HL-60 (cell line): ENCODE data around the gene EHD4.

ENCODE experiments used
- DNase-seq, 2 experiments: peaks; one replicate each; pipeline ENCODE4 v3.0.0-alpha.2; 2010 to 2020; ENCODE audit warnings: low read depth in 1 of 2, low spot score in 1 of 2
- H3K27ac ChIP-seq: fragments of 250-450 bp; sonication (Bioruptor Pico); replicated peaks from 2 replicates; pipeline ENCODE4 v1.5.1; 2020; ENCODE audit warnings: mild to moderate bottlenecking, moderate library complexity
- H3K27me3 ChIP-seq: fragments of 250-450 bp; sonication (Bioruptor Pico); 2 replicates; pipeline ENCODE4 v1.5.1; 2021; ENCODE audit warnings: mild to moderate bottlenecking, moderate library complexity; ENCODE audit not compliant: insufficient read depth, poor library complexity, severe bottlenecking
- H3K4me3 ChIP-seq: replicated peaks from 2 replicates; pipeline ENCODE4 v1.5.1; 2011; ENCODE audit warnings: mild to moderate bottlenecking, control low read depth, low read length; ENCODE audit not compliant: insufficient read depth
- GABPA ChIP-seq: IDR thresholded peaks from 2 replicates; pipeline ENCODE4 v1.6.1; 2012; ENCODE audit warnings: low read depth
- POLR2AphosphoS5 ChIP-seq: IDR thresholded peaks from 2 replicates; pipeline ENCODE4 v1.6.1; 2012; ENCODE audit warnings: low read depth
- SPI1 ChIP-seq: IDR thresholded peaks from 2 replicates; pipeline ENCODE4 v1.6.1; 2012; ENCODE audit warnings: low read depth, mild to moderate bottlenecking, borderline replicate concordance
- long read RNA-seq: library from polyadenylated mRNA; unstranded; transcript quantifications from one replicate; pipeline ENCODE4 v2.0.0, GENCODE V29; 2020
- TF ChIP-seq, protein P1 (sequence below): IDR thresholded peaks from one replicate; pipeline ENCODE4 v1.5.1; 2011; ENCODE audit warnings: low read length, control low read depth, inconsistent platforms; ENCODE audit not compliant: insufficient read depth
- TF ChIP-seq, protein P2 (sequence below): IDR thresholded peaks from 2 replicates; pipeline ENCODE4 v1.6.1; 2012; ENCODE audit warnings: low read depth; ENCODE audit not compliant: insufficient replicate concordance

The EHD4 gene
- long read RNA-seq, partial matches to known transcripts, result 0 of 1 reads
- long read RNA-seq, other reads (novel, unspliced or antisense), result 1 of 1 reads

DNA sequence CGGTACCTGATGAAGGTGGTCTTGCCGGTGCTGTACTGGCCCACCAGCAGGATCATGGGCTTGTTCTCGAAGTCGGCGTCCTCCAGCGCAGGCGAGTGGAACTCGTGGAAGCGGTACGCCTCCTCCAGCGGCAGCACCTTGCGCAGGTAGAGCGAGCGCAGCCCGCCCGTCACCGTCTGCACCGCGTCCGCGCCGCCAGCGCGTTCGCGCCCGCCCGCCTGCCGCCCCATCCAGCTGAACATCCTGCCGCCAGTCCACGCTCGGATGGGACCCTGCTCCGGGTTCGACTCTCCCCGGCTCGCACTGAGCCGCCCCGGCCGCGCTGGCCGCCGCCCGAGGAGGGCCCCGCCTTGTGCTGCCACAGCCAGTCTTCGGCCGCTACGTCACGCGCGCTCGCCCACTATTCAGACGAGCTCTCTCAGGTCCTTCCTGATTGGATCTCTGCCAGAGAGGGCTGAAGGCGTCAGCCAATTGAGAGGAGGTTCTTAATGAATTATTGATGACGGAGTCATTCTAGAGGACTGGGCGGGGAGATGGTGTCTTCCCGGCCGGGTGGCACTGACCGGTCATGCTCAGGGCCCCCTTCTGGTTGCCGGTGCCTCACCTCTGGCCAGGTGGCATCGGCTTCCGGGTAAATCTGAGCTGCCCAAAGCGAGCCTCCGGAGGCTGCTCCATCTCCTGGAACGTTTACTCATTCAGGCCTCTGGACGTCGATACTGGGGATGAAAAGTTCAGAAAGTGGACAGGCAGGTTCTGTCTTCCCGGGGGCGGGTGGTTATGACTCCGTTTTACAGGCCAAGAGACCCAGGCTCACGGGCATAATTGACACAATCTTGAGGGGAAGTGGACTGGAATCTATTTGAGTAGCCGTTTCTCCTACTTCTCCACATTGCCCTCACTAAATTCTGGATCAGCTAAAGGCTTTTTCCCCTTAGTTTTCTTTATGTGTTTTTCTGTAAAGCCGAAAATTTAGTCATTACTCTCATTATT is at the start of gene EHD4:
Gene EHD4, minus strand, starts transcription at position 305 of the 990 bp plus-strand sequence. Its CDS starts 63 bp downstream, at position 242.
- H3K27ac ChIP-seq, result peak within 1 kb of the TSS; percentile 13; the same call in 1 of the 2 replicates
- TF ChIP-seq SPI1, result peak; percentile 25; the same call in 1 of the 2 replicates
- no peak for TF ChIP-seq POLR2AphosphoS5
- H3K4me3 ChIP-seq, result peak within 1 kb of the TSS; percentile 75
- no peaks in the 10 kb centered on the region for H3K27me3 ChIP-seq
- DNase-seq, result peak; percentile 95 to 99

GRCh38 chr15:42021593-42021992 is 49.2 kb upstream of the EHD4 start:
- Histone ChIP-seq H3K4me3 (no peak overlapping the region), H3K27ac (no peak overlapping the region), H3K27me3 (peaks cover 4% of the 10 kb centered on the region)
- TF ChIP-seq, protein P1, sequence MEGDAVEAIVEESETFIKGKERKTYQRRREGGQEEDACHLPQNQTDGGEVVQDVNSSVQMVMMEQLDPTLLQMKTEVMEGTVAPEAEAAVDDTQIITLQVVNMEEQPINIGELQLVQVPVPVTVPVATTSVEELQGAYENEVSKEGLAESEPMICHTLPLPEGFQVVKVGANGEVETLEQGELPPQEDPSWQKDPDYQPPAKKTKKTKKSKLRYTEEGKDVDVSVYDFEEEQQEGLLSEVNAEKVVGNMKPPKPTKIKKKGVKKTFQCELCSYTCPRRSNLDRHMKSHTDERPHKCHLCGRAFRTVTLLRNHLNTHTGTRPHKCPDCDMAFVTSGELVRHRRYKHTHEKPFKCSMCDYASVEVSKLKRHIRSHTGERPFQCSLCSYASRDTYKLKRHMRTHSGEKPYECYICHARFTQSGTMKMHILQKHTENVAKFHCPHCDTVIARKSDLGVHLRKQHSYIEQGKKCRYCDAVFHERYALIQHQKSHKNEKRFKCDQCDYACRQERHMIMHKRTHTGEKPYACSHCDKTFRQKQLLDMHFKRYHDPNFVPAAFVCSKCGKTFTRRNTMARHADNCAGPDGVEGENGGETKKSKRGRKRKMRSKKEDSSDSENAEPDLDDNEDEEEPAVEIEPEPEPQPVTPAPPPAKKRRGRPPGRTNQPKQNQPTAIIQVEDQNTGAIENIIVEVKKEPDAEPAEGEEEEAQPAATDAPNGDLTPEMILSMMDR, result no peak
- TF ChIP-seq GABPA, result no peak
- TF ChIP-seq POLR2AphosphoS5, result no peak
- TF ChIP-seq SPI1, result no peak
- TF ChIP-seq, protein P2, sequence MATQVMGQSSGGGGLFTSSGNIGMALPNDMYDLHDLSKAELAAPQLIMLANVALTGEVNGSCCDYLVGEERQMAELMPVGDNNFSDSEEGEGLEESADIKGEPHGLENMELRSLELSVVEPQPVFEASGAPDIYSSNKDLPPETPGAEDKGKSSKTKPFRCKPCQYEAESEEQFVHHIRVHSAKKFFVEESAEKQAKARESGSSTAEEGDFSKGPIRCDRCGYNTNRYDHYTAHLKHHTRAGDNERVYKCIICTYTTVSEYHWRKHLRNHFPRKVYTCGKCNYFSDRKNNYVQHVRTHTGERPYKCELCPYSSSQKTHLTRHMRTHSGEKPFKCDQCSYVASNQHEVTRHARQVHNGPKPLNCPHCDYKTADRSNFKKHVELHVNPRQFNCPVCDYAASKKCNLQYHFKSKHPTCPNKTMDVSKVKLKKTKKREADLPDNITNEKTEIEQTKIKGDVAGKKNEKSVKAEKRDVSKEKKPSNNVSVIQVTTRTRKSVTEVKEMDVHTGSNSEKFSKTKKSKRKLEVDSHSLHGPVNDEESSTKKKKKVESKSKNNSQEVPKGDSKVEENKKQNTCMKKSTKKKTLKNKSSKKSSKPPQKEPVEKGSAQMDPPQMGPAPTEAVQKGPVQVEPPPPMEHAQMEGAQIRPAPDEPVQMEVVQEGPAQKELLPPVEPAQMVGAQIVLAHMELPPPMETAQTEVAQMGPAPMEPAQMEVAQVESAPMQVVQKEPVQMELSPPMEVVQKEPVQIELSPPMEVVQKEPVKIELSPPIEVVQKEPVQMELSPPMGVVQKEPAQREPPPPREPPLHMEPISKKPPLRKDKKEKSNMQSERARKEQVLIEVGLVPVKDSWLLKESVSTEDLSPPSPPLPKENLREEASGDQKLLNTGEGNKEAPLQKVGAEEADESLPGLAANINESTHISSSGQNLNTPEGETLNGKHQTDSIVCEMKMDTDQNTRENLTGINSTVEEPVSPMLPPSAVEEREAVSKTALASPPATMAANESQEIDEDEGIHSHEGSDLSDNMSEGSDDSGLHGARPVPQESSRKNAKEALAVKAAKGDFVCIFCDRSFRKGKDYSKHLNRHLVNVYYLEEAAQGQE, result no peak
- DNase-seq, result no peak

GRCh38 chr15:42020713-42021273 is 48.4 kb upstream of the EHD4 start, which contains the start of gene PLA2G4E:
PLA2G4E (minus strand) TSS chr15:42021042; CDS start chr15:42021030, 12 bp downstream.
- no peak within 1 kb of the TSS for H3K4me3 ChIP-seq
- no peak for DNase-seq
- TF ChIP-seq POLR2AphosphoS5 (no peak), GABPA (no peak), SPI1 (no peak)
- TF ChIP-seq, protein P1, result no peak
- TF ChIP-seq, protein P2, result no peak
- no peaks in the 10 kb centered on the region for H3K27me3 ChIP-seq
- no peak within 1 kb of the TSS for H3K27ac ChIP-seq
